GM18517 (cell line): ENCODE measurements around the gene LDB3.

ENCODE experiments used
- ATAC-seq: cut with Tn5 transposase; IDR thresholded peaks from one replicate; pipeline ENCODE4 v1.9.1; 2021; ENCODE audit warnings: mild to moderate bottlenecking, moderate library complexity; ENCODE audit not compliant: unreplicated experiment

The LDB3 gene

GRCh38 chr10:86663576-86664339 is 4.6 kb upstream of the LDB3 start:
- no peak for ATAC-seq

- no peak for ATAC-seq
These were observed 3.7 kb upstream of the LDB3 start for GRCh38 chr10:86664341-86665217.

- ATAC-seq, result no peak
These were observed 3.1 kb upstream of the LDB3 start for GRCh38 chr10:86665218-86665607.

- ATAC-seq, result no peak
These were observed 2.4 kb upstream of the LDB3 start for GRCh38 chr10:86665868-86666267.

- no peak for ATAC-seq
These were observed 1.8 kb upstream of the LDB3 start for GRCh38 chr10:86666538-86666937.

- ATAC-seq, result no peak
These were observed 710 bp upstream of the LDB3 start for GRCh38 chr10:86667421-86668181.

GRCh38 chr10:86670290-86670811 is 2.0 kb downstream of the LDB3 start:
- no peak for ATAC-seq

GRCh38 chr10:86670876-86671275 is 2.6 kb downstream of the LDB3 start:
- ATAC-seq, result no peak

- ATAC-seq, result no peak
These were observed 3.1 kb downstream of the LDB3 start for GRCh38 chr10:86671419-86671818.

- no peak for ATAC-seq
These were observed 3.8 kb downstream of the LDB3 start for GRCh38 chr10:86671985-86672710.

- ATAC-seq, result no peak
These were observed 5.0 kb downstream of the LDB3 start for GRCh38 chr10:86673216-86673826.

GRCh38 chr10:86673827-86674581 is 5.7 kb downstream of the LDB3 start:
- ATAC-seq, result no peak

- no peak for ATAC-seq
These were observed 6.6 kb downstream of the LDB3 start for GRCh38 chr10:86674912-86675311.

GRCh38 chr10:86677374-86677773 is 9.1 kb downstream of the LDB3 start:
- no peak for ATAC-seq

- peak; percentile 48 for ATAC-seq
These were observed 10.9 kb downstream of the LDB3 start for GRCh38 chr10:86678999-86679792.

- ATAC-seq, result no peak
These were observed 12.7 kb downstream of the LDB3 start for GRCh38 chr10:86681047-86681446.

- no peak for ATAC-seq
These were observed 13.5 kb downstream of the LDB3 start for GRCh38 chr10:86681722-86682386.

GRCh38 chr10:86682675-86683074 is 14.4 kb downstream of the LDB3 start:
- ATAC-seq, result no peak
